Globus pallidus (tissue), 1 donor: ENCODE measurements around the gene PRICKLE1.
"Not testable (repeated sequence)": the region's sequence is repeated elsewhere in the genome, so short reads cannot be mapped to it uniquely, and the experiment has no call there.

ENCODE experiments used
- DNase-seq: peaks from one replicate; pipeline ENCODE4 v3.0.0-alpha.2; 2015; ENCODE audit warnings: low spot score

PRICKLE1 gene

DNA sequence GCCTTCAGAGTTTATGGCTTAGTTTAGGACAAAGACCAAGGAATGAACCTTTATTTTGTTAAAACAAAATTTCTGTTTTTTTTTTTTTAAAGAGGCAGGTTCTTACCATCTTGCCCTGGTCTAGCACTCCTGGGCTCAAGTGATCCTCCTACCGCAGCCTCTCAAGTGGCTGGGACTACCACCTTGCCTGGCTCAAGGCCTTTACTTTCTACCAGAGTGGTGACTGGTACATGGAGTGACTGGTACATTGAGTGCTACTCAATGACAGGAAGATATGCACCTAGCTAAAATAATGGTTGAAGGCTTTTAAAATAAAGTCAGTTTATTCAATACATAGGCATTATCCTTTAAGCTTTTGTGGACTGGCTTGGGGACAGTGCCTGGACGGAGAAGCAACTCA lies 32.6 kb downstream of the PRICKLE1 start:
- no peak for DNase-seq

DNA sequence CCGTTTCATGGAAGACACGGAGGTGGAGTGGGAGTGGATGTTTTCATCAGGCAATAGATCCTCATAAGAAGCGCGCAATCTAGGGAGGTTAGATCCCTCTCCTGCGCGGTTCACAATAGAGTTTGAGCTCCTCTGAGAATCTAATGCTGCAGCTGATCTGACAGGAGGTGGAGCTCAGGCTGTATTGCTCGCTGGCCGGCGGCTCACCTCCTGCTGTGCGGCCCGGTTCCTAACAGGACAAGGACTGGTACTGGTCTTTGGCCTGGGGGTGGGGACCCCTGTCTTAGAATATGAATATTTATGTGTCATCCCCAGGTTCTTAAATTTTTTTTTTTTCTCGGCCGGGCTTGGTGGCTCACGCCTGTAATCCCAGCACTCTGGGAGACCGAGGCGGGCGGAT lies 36.7 kb downstream of the PRICKLE1 start:
- DNase-seq, result no peak

DNA sequence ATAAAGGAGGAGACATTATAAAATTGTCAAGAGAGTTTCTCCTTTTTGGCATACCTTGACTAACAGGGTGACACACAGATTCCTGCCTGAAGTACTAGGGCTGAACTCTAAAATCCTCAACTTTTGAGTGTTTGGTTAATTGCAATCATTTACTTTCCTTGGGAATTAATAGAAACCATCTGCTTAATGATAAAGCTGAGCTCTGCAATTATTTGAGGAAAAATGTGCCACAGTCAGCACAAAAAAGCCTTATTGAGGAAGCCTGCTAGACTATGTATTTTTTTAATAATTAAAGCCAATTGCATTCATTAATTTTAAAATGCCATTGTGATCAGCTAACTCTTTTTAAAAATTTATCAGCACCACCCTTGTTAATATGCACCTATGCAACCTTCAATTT lies 38.7 kb downstream of the PRICKLE1 start:
- no peak for DNase-seq

DNA sequence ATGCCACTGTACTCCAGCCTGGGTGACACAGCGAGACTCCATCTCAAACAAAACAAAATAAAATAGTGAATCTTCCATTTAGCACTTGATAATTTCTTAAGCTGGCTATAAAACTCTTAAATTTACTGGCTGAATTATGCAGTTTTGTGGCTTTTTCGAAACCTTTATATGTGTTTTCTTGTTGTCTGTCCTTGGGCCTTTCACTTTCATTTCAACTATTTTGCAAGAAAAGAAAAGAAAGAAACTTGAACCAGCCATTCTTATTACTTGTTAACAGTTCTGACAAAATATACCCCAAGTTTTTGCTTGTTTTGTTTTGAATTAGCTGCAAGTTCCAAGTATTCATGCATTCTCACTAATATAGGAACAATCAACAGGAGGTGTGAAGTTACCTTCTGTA lies 42.8 kb downstream of the PRICKLE1 start:
- DNase-seq, result no peak

DNA sequence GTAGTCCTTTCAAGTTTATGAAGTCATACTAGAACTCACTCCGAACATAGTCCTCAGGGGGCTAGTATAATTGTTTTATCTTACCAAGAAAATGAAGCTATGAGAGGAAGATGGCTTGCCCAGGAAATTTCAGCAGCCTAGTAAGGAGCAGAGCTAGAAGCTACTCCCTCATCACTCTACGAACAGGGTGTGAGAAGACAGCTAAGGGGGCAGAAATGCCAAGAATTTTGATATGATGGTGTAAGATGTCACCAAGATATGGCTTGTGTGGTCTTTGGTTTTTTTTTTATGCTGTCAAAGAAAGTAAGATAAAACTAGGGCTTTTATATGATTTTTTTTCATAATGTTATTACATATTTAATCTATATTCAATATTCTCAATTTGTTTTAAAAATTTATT lies 47.6 kb downstream of the PRICKLE1 start:
- no peak for DNase-seq

DNA sequence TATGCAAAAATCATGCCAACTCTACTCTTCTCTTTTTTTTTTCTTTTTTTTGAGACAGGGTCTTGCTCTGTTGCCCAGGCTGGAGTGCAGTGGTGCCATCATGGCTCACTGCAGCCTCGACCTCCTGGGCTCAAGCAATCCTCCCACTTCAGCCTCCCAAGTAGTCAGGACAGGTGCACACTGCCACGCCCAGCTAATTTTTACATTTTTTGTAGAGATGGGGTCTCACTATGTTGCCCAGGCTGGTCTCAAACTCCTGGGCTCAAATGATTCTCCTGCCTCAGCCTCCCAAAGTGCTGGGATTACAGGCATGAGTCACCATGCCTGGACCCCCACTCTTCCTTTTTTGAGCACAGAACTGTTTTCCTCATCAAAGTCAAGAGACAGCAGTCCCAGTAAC lies 48.2 kb downstream of the PRICKLE1 start:
- not testable (repeated sequence) for DNase-seq

DNA sequence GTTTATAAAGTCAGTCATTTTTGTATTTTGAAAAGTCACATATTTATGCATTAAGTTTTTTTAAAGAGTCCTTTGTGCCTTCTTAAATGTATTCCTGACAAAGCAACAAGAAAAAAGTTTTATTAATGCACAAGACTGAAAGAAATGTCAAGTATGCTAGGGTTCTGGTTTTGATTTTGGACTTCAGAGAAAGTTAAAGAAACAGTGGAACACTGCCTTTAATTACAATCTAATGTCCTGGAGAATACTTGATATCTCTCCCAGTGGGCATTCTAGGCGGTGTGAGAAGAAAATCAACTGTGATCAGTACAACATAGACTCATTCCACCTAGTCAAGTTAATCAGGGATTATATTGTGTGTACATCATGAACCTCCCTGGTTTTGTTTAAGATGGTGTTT lies 49.9 kb downstream of the PRICKLE1 start:
- no peak for DNase-seq

DNA sequence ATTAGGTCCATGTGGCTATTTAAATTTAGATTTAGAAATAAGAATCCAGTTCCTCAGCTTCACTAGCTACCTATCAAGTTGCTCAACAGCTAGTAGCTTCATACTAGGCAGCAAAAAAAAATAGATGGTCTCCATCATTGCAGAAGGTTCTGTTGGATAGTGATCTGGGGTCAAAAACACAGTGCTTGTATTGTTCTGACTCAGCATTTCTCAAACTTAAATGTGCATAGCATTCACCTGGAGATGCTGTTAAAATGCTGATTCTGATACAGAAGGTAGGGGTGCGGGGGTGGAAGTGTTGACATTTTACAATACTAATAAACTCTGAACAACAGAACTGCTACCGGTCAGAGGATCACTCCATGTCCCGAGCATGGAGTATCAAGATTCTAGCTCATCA lies 51.3 kb downstream of the PRICKLE1 start:
- DNase-seq, result no peak

DNA sequence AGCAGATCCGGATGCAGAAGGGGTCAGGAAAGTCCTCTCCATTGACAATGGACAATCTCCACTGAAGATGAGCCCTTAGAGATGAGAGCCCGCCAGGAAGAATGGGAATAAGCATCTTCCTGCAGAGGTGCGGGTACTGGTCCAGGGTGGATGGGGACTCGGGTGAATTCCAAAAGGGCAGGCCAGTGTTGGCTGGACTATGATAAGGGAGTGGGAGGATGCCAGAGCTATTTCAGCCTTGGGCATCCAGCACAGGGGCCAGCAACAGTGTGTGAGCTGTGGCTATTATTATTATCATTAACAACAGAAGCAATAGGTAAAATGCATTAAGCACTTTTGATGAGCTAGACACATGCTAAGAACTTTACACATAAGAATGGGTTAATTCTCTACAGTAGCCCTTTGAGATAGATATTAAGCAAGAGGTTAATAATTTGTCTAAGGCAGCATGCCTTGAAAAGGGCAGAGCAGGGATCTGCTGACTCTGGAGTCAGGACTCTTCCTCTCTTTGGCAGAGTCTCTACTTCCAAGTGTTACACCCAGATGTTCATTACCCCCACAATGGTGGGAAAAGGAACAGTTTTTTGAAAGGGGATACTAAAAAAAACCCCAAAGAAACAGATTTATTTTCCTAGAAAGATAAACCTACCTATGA lies 55.2 kb downstream of the PRICKLE1 start:
- DNase-seq, result no peak

DNA sequence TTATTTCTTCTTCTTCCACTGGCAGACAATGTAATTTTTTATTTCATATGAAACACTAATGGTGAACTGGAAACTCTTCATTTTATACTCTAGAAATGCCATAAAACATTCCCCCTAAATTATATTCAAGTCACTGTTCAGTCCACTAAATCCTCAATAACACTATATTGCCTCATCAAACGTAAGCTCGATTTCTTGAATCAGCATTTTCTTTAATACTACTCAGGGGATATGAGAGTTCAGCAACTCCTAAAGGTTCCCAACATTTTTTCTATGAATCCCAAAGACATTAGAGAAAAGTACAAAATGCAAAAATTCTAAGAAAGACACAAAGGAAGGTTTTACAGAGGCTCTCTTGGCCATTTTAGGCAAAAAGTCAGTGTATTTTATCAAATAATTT lies 59.3 kb downstream of the PRICKLE1 start:
- DNase-seq, result no peak

DNA sequence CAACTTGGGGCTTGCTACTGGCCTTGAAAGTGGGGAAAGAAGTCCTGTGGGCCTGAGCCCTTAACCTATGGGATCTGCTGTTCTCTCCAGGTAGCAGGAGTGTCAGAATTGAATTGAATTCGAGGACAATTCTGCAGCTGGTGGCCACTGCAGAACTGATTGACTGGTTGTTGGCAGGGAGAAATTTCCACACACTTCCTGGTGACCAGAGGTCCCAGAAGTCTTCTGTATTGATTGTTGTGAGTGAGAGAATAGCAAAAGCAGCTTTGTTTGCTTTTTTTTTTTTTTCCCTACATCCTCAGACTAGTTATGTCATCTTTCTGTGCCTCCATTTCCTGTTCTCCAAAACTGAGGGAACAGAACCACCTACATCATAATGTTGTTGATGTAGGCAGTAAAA lies 64.1 kb downstream of the PRICKLE1 start:
- DNase-seq, result no peak

DNA sequence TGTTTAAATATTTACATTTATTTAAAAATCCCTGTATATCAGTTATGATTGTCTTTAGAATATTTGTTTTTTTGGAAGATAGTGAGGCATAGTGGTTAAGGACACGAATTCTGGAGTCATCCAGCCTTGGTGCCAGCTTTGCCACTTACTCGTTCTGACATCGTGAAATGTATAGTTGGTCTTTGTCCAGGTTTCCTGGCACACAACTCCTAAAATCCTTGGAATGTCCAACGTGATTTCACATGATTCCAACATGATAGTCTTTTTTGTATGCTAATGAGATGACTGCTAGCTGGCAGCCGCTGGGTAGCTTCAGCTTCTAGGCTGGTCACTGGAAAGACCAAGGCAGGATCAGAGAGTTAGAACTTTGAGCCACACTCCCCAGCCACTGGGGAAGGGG lies 64.8 kb downstream of the PRICKLE1 start:
- no peak for DNase-seq

DNA sequence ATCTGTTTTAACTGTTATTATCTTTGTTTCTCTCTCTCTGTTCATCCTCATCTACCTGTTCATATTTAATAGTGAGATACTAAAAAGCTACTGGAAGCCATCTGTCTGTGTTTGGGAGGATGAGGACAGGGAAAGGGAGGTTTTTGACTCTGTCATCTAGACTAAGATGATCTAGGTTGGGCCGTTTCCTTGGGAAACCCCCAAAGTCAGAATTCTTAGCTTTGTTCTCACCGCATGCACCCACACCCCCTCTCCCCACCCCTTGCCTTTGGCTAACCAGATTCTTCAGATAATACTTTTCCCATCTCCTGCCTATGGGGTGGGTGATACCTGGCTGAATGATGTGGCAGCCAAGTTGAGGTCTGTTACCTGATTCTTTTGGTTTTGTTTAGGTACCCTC lies 73.0 kb downstream of the PRICKLE1 start:
- no peak for DNase-seq

DNA sequence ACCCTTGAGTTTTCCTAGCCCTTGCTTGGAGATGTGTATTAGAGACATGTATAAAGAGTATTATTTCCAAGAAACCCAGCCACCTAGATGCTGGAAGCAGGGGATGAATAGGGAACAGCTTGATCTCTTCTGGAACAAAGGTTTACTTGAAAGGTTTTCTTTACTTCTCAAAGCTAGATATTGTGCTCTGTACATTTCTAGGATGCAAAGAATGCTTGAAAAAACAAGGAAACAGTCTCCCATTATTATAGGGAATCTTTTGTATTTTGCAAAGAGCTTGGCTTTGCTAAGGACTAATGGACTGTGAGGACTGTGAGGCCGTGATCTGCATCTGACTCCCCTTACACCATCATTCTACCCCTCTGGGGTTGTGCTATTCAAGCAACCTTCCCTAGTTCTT lies 77.9 kb downstream of the PRICKLE1 start:
- no peak for DNase-seq

DNA sequence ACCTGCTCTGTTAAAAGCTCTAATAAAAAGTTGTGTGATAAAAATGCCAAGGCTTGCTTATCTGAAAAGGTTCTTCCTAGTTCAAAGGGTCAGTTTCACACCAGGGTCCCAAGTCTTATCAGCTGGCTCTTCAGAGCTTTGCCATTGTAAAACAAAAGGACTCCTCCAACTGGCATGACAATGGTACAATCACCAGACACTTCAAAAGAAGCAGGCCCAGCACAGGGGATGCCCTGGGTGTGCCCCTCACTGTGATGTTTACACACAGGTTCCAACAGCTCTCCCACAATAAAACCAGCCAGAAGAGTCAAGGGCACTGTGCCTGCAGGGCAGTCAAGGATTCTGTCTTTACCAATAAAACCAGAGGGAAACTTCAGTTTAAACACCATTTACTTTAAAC lies 78.7 kb downstream of the PRICKLE1 start:
- DNase-seq, result no peak

DNA sequence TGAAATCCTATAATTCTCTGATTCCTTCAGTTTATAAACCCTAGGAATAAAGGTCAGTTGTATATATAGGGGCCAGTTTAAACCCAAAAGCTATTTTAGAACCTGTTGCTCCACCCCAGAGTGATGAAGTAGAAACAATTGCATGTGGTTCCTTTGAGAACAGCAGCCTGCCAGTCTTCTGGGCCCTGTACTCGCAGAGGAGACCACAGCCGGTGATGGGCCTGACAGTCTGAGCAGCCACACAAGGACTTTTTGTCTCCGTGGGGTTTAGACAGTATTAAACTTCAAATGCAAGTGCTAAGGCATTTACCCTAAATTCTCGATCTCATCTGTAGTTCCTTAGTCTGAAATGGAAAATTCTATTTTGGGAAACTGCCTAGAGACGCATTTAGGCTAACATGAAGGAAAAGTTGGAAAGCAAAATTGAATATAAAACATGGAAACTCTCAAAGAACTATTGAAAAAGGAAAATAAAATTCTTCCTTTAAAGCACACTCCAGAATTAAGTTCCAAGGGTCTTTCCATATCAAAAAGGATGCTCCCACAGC lies 80.6 kb downstream of the PRICKLE1 start:
- no peak for DNase-seq

DNA sequence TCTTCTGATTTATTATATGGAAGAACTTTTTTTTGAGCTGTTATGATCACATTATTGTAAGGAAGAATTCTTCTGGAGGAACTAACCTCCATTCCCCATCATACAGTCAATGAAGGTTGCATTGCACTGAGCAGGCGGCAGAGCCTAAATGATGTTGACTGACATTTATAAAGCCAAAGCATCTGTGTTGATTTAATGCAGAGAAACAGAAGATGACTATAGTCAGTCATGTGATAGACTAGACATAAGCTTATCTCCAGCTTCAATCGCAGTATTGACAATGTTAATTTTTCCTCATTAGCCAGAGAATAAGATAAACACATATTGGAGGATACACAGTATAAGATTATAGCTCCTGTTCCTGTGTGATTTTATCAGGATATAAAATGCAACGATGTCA lies 82.0 kb downstream of the PRICKLE1 start:
- no peak for DNase-seq

DNA sequence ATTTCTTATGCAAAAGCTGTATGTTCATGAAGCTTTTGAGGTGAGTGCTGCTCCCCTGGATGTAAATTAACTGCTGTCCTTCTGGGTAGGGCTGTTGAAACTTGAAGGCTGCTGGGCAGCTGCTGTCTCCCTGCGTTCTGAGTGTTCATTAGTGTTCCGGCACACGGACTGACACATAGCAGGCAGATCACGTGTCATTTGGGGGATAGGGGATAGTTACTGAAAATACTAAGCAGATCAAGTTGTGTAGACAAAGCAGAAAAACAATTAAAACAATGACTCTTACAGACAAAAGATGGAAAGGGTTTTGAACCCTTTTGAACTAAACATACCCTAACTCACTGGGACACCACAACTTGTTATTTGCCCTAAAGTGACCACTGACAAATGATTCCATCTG lies 82.5 kb downstream of the PRICKLE1 start:
- no peak for DNase-seq

DNA sequence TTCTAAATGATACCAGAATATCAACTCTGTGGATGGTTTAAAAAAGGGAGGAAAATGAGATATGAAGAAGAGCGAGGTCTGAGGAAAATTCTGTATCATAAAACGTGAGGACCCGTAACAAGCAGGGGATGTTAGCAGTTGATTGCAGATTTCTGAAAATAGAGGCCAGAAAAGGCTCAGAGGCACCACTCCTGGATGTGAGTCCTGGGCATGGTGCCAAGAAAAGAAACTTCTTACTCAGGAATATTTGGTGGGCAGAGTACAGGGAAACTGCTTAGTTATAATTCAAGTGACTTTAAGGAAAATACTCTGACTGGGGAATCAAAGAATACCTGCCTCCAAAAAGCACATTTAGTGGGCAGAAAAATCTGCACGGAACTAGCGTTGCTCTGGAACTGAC lies 85.5 kb downstream of the PRICKLE1 start:
- no peak for DNase-seq

DNA sequence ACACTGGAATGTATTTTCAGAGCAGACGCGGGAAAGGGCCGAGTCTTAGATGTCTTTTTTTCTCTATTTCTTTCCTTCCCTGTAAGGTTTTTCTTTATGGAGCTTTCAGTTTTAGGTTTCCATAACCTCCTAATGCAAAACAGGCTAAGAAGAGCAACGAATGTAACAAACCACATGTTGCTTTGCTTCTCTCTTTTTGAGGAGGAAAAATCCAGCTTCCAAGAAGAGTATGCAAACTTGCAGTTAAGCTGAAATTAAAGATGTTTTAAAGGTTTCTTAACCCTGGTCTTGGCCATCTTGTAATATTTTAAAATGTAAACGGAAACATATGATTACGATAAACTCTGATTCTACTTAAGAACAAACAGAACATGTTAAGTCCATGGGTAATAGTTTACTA lies 86.9 kb downstream of the PRICKLE1 start:
- DNase-seq, result no peak

DNA sequence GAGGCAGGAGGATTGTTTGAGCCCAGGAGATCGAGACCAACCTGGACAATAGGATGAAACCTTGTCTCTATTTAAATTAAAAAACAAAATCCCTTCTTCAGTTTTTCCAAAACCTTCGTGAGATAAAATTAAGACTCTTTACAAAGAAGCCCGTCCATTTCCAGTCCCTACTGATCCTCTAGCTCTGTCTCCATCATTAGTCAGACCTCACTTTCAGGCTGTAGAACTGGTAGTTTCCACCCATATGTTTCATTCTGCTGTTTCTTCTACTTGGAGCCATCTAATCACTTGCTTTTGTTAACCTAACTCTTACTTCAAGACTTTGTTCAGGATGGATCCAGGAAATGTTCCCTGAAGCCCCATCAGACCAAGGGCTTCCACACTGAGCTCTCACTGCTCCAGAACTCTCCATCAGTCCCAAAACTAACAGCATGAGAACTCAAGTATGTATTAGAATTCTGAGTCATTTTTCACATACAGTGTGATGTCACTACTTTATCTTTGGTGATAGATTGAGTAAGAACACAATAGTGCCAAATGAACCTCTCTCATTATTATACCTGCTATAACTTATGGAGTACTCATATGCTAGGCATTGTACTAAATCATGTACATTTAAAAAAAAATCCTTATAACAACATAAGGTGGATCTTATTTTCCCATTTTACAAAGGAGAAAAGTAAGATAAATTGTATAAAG lies 90.8 kb downstream of the PRICKLE1 start:
- DNase-seq, result no peak

DNA sequence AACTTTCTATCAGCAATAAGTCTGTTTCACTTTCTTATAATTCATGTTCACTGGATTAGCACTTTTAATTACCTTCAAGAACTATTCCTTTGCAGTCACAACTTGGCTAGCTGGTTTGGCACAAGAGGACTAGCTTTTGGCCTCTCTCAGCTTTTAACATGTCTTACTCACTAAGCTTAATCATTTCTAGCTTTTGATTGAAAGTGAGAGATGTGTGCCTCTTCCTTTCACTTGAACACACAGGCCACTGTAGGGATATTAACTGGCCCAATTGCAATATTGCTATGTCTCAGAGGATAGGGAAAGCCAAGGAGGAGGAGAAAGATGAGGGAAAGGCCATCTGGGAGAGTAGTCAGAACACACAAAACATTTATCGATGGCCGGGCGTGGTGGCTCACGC lies 92.7 kb downstream of the PRICKLE1 start:
- DNase-seq, result no peak

DNA sequence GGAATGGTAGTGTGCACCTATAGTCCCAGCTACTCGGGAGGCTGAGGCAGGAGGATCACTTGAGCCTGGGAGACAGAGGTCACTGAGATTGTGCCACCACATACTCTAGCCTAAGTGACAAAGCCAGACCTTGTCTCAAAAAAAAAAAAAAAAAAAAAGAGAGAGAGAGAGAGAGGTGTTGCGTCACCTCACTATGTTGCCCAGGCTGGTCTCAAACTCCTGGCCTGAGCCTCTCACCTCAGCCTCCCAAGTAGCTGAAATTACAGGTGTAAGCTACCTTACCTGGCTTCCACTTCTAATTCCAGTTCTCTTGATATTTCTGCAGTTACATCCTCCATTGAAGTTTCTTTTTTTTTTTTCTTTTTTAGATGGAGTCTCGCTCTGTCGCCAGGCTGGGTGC lies 94.3 kb downstream of the PRICKLE1 start:
- DNase-seq, result no peak

DNA sequence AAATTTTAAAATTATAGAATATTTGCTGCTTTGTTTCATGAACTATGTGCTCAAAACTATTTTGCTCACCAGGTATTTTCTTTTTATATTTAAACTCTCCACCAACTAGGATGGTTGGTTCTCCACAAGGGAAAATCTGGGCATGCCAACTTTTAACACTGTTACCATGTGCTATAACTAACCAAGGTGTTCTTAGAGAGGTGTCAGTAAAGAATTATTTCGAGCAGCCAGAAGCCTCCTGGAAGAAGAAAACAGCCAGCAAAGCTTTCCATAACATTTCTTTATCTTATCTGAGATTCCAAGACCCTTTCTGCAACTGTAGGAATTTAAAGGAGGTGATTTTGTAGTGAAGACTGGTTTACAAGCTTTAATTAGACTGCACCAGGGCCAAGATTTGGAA lies 97.3 kb downstream of the PRICKLE1 start:
- DNase-seq, result no peak
